Germinal center (tissue), 1 donor: Measurements from ENCODE around the gene HSD17B2.
A peak's percentile ranks its signal among the peaks of the same experiment; 100 is the strongest.
"Not testable (repeated sequence)": the region's sequence is repeated elsewhere in the genome, so short reads cannot be mapped to it uniquely, and the experiment has no call there.

ENCODE experiments used
- DNase-seq: peaks from one replicate; pipeline ENCODE4 v3.0.0; 2012; ENCODE audit warnings: mixed read lengths, low spot score

The HSD17B2 gene, protein sequence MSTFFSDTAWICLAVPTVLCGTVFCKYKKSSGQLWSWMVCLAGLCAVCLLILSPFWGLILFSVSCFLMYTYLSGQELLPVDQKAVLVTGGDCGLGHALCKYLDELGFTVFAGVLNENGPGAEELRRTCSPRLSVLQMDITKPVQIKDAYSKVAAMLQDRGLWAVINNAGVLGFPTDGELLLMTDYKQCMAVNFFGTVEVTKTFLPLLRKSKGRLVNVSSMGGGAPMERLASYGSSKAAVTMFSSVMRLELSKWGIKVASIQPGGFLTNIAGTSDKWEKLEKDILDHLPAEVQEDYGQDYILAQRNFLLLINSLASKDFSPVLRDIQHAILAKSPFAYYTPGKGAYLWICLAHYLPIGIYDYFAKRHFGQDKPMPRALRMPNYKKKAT

DNA sequence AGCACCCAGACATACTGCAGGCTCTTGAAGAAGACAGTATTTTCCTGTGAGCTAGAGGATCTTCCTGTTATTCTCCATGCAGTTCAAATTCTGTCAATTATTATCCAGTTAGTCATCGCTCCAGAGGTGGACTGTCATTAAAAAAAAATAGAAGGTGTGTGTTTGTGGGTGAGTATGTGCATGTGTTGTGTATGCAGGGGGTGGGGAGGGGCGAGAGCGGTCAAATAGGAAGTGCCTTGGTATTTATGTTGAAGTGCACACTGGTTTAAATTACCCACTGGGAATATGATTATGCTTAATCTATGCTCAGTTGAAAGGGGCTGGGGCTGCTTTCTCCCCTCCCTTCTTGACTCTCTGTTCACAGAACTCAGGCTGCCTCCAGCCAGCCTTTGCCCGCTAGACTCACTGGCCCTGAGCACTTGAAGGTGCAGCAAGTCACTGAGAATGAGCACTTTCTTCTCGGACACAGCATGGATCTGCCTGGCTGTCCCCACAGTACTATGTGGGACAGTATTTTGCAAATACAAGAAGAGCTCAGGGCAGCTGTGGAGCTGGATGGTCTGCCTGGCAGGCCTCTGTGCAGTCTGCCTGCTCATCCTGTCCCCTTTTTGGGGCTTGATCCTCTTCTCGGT lies at the start of gene HSD17B2:
Gene HSD17B2, plus strand, starts transcription at position 273 of the 632 bp plus-strand sequence. Its CDS starts 172 bp downstream, at position 445.
- no peak for DNase-seq

DNA sequence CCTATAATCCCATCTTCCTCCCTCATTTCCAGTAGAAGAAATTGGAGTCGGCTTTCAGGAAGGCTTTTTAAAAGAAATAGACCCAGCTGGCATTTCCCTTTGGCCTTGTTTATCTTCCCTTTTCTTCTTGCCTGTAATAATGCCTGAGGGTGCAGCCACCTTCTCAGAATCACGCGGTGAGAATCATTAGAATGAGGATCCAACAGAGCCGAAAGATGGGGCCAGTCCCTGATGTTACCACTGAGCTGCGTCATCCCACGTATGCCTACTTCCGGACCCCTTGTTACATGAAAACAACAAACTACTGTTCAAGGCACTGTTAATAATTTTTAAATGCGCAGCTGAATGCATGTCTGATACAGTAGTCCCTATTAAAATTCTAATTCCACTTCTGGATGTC lies 47.9 kb upstream of the HSD17B2 start:
- no peak for DNase-seq

DNA sequence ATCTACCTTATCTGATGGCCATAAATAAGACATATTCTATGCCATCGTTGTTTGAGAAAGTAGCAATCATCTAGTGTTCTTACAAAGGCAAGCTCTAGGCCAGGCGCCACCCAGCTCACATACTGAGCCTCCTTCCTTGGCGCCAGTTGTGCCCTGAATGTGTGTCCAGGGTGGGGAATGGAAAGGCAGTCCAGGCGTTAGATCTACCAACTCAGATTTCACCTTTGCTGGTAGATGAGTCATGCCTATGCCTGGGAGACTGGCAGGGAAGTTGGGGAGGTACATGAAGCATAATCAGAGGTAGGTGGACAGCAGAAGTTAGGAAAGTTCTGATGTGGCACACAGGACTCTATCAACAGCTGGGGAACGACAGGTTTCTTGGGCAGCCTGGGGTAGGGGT lies 47.3 kb upstream of the HSD17B2 start:
- DNase-seq = no peak

DNA sequence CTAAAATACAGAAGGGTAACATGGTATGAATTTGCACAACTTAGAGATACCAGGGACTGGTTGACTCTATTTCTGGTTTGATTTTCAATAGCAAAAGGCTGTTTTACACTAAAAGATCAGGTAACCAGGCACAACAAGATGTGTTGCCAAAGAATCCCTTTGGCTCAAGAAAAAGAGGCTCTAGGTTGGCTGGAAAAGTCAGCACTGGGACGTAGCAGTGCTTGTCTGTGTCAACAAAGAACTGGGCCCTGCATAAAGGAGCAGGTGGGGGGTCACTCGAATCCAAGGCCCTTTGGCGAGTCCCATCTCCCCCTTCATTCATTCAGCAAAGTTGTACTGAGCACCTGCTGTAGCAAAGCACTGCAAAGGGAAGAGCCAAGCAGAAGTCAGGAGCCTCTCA lies 42.2 kb upstream of the HSD17B2 start:
- no peak for DNase-seq

DNA sequence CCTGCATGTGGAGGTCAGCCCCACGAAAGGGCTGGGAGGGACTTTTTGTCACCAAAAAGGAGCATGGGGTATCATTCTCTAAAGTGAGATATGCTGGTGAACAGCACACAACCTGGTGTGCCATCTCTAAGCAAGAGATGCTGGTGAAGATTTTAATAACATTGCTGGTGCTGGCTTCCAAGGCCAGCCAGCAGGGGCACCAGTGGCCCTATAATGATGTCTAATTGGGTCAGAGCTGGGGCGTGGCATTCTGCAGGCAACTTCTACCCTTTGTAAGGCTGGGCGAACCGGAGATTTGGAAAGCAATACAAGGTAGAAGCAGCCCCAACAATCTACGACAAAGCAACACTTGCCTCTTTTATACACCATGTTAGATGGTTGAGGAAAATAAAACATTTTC lies 40.6 kb upstream of the HSD17B2 start:
- peak; percentile 44 for DNase-seq

DNA sequence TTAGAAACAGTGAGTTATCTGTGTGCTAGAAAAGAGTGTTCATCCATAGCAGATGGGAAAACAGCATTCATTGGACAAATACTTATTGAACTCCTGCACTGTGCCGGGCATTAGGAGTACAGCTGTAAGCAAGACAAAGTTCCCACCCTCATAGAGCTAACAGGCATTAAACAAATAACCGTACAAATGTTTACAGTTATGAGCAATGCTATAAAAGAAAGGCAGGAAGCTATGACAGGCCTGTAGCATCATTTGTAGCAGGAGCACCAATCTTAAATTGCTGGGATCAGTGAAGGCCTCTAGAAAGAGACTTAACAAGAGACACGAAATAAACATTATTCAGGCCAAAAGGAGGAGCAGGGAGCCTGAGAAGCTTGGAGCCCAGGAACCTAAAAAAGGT lies 39.4 kb upstream of the HSD17B2 start:
- no peak for DNase-seq

DNA sequence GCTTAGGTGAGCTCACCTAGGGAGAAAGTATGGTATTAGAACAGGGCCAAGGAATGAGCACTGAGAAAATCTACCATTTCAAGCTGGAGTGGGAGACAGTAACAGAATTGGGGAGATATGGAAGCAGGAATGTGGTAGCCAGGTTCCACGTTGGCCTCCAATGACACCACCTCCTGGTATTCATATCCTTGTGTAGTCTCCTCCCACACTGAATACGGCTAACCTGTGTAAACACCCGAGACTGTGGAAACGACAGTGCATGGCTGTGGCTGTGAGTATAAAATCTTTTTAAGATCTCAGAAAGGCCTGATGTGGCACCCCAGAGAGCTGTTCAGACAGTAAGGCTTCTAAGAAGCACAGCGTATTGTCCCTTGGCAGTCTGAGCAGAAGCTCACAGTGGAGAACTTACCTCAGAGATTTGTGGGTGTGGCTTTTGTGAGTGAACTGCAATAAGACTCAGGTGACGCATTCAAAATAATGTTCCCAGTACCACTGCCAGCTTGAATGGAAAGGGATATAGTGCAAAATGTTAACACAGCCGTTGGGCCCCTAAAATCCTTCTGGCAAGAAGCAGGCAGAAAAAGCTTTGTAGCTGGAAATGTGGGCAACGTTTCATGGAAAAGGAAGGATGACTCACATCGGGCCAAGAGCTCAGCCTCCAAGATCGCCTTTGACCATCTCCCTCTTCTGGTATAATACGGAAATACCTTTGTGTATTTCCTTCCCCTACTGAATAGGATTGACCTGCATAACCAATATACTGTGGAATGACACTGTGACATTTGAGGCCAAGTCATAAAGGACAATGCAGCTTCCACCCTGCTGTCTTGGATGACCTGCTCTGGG lies 38.2 kb upstream of the HSD17B2 start:
- DNase-seq = no peak

DNA sequence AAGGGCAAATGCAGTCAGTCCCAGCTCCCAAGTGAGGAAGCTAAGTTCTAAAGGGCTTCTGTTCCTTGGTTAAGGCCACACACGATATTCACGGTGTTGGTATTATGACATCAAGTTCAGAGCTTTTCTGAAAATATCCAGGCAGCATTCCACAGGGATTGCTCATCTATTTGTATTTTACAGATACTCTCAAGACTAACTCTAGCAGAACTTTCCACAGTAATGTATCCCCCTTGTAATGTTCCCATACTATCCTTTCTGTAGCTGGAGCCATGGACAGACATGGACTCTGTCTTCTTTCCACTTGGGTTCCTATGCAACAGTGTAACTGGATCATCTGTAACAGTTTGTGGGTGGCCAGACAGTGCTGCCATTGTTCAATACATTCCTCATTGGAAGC lies 37.3 kb upstream of the HSD17B2 start:
- no peak for DNase-seq

DNA sequence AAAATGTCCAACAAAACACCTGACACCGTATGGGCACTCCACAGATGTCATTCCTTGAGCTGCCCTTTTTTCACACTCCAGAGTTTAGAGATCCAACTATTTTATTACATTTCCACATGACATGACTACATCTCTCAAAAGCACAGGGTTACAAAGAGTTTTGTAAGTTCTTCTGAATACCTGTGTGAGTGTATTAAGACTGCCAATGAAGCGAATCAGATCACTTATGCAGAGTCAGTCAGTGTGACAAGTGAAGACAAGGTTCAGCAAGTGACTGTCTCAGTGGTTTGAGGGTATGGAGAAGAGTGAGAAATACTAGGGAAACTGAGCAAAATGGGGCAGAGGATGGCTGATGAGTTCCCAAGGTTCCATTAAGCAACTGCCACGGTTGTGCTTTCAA lies 32.2 kb upstream of the HSD17B2 start:
- no peak for DNase-seq

DNA sequence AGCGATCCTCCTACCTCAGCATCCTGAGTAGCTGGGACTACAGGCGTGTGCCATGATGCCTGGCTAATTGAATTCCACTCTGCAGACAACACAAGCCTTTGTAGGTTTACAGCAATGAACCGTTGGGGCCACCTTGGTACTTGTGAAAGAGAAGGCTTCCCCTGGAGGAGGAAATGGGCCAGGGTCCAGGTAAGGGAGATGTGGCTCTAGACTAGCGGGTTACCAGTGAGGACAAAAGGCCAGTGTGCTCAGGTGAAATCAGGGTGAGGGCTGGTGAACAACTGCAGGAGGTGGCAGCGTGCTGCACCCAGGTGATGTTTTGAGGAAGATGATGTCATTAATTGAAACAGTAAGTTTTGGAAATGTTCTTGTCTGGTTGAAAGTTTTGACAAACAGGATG lies 30.5 kb upstream of the HSD17B2 start:
- no peak for DNase-seq

DNA sequence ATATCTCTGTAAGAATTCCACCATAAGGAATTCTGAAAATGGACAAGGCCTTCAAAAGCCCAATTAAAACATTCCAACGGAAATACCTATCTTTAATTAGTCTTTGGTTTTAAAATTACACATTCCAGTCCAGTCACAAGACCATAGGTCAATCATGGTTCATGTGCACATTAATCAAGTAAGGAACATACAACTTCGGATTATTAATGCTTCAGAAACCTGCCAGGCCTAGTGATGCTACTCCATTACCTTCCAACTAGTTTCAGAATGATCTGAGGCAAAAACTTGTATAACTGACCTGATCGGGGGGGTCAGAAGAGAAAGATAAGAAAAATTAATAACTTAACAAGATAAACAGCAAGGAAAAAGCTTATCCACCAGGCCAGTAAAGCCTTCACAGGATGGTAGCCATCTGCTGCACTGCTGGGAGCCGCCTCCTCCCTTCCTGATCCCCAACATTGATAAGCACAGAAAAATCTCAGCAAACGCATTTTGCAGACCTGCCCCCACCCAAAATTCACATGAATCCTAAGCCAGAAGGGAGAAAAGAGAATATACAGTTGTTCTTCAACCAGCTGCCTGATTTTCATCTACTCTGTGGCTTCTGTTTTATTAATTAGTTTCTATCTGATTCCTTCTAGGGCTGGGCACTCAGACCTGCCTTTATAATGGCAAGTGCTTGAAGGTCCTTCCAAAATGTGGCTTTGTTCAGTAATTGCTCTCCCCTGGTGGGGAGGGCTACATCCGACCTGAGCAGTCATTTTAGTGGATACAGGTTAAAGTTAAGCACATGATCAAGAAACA lies 29.8 kb upstream of the HSD17B2 start:
- DNase-seq = no peak

DNA sequence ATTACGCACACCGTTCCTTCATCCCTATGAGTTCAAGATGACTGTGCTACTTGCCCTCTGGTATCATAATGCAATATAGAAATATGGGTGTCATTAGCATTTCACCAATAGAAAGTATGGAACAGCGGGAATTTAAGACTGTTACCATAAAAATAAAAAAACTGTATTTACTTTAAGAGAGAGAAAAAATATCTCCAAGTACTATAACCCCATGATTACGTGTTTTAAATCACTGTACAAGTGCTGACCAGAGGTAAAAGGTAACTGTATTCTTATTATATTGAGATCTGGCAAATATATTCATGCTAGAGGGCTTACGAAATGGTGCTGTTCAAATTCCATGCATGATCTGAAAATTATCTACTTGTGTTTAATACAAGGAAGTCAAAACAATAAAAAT lies 29.0 kb upstream of the HSD17B2 start:
- no peak for DNase-seq

DNA sequence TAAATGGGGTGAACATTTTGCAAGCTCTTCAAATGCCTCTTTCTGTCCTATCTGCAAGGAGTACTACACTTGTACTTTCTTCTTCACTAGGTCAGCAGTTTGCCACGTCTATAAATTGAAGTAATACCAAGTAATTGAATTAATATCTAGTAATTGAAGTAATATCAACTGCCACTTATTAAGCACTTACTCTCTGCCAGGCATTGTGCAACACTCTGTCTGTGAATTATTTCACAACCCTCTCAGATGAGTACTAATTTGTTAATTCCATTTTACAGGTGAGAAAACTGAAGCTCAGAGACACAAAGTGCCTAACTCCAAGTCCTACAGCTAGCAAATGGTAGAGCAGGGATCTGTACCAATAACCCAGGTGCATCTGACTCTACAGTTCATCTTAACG lies 27.9 kb upstream of the HSD17B2 start:
- DNase-seq = no peak

DNA sequence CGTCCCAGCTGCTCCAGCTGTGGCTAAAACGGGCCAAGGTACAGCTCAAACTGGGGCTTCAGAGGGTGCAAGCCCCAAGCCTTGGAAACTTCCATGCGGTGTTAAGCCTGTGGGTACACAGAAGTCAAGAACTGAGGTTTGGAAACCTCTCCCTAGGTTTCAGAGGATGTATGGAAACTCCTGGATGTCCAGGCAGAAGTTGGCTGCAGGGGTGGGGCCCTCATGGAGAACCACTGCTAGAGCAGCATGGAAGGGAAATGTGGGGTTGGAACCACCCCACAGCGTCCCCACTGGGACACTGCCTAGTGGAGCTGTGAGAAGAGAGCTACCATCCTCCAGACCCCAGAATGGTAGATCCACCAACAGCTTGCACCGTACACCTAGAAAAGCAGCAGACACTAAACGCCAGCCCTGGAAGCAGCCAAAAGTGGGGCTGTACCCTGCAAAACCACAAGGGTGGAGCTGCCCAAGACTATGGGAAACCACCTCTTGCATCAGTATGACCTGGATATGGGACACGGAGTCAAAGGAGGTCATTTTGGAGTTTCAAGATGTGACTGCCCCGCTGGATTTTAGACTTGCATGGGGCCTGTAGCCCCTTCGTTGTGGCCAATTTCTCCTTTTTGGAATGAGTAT lies 26.0 kb upstream of the HSD17B2 start:
- no peak for DNase-seq

DNA sequence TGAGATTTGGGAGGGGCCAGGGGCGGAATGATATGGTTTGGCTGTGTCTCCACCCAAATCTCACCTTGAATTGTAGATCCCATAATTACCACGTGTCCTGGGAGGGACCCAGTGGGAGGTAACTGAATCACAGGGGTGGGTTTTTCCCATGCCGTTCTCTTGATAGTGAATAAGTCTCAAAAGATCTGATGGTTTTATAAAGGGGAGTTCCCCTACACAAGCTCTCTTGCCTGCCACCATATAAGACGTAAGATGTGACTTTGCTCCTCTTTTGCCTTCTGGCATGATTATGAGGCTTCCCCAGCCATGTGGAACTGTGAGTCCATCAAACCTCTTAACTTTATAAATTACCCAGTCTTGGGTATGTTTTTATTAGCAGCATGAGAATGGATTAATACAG lies 25.3 kb upstream of the HSD17B2 start:
- DNase-seq = not testable (repeated sequence)

DNA sequence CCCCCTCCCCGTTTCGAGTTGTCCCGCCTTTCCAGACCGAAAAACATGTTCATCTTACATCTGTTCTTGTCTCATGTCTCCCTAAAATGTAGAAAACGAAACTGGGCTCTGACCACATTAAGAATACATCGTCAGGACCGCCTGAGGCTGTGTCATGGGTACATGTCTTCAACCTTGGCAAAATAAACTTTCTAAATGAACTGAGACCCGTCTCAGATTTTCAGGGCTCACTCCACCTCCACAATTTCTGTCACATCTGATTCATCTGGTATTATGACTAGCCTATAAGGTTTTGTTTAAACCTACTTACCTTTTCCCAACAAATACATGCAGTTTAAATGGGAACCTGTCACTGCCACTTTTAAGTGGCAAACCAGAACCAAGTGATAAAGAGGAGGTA lies 24.4 kb upstream of the HSD17B2 start:
- no peak for DNase-seq

DNA sequence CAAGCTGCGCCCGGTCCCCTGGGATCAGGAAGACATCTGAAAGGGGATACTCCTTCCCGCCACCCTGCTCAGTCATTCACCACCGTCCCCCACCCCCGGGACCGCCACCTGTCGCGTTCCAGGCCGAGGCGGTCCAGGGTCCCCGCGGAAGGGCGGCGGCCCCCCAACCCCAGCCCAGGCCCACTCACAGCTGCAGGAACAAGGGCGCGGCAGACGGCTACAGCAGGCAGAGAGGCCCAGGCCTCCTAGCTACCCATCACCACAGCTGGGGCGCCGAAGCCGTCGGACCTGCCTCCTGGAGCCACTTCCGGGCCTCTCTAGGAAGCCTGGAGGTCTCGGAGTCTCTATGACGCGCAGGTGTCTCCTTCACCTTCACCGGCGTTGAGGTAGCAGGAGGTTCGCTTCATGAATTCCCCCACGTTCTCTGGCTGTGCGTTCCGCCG lies 23.8 kb upstream of the HSD17B2 start, which contains the start of gene SDR42E1:
Gene SDR42E1, minus strand, starts transcription at position 272 of the 443 bp plus-strand sequence. CDS start 10,612 bp downstream, outside the sequence.
- DNase-seq = peak; percentile 82

DNA sequence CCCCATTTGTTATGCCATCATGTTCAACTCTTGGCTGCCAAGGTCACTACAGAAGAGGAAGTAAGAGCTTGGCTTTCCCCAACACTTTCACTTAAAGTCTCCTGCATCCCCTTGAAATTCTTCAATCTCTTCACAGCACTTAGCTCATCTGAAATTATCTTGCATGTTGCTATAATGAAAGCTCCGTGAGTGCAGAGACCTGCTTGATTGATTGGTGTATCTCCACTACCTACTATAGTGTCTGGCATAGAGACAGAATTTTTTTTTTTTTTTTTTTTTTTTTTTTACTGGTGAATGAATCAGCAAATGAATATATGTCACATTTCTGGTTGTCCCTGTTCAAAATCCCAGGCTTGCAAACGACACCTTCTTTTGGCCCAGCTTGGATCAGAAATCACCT lies 21.9 kb upstream of the HSD17B2 start:
- DNase-seq = no peak

DNA sequence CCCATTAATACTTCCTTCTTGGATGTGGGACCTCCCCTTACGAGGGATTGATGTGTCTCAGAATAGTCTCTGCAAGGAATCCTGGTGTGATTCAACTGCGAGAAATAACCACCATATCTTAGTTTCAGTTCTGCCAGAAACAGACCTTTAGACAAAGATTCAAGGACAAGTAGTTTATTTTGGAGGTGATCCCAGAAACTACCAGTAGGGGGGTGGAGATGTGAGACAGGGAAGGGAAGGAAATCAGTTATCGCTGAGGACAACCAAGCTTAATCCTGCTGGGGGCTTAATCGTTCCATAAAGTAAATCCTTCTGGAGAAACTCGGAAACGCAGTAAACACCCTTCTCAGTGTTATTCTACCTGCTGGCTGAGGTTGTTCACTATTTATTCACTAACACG lies 18.8 kb upstream of the HSD17B2 start:
- DNase-seq = no peak

DNA sequence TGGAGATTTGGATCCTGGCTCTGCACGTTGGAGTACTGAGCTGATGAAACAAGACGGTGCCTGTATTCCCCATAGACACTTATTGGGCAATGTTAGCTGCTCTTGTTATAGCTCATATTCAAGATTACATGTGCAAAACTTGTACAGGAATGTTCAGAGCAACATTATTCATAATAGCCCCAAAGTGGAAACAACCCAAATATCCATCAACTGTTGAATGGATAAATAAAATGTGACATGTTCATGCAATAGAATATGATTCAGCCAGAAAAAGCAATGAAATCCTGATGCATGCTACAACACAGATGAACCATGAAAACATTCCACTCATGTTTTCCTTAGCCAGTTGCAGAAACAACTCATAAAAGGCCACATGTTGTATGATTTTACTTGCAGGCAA lies 18.1 kb upstream of the HSD17B2 start:
- DNase-seq = no peak

DNA sequence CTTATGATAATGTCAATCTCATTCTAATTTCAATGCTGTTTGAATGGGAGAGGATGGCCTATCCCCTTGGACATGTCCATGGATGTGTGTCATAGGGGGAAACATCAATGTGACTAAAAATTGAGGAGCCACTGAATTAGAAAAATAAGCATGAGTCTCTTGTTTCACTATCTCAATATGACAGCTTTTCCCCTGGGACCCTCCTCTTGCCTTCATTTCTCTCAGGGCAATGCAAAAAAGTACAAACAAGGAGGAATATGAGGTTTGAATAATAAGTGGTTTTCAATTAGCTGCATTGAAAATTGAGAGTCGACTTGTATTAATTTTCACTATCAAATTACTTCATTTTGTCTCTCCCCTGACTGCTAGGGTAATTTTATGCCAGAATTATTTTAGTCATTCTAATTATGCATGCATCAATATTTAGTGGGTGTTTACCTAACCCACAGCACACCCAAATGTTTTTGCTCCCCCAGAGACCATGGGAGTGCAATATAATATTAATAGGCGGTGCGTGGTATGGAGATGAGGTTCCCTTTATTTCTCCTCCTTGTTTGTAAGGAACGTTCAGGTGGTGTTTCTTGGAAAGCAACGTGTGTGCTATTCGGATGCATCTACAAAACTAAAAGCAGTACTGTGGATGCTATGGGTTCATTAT lies 17.0 kb upstream of the HSD17B2 start:
- DNase-seq = no peak
